SU-DHL-6 (cell line): ENCODE results near the gene SSC4D.
"Not testable (repeated sequence)": the region's sequence is repeated elsewhere in the genome, so short reads cannot be mapped to it uniquely, and the experiment has no call there.

ENCODE experiments used
- CTCF ChIP-seq: fragments of 200-600 bp; sonication (generic); IDR thresholded peaks from one replicate; pipeline ENCODE4 v1.5.1; 2017; ENCODE audit warnings: antibody characterized with exemption, mild to moderate bottlenecking, low read length, moderate library complexity; ENCODE audit not compliant: insufficient read depth, poor library complexity, severe bottlenecking
- EZH2phosphoT487 ChIP-seq: fragments of 200-600 bp; sonication (generic), shearing (Covaris generic); conservative IDR thresholded peaks from 2 replicates; pipeline ENCODE4 v1.6.1; 2018; ENCODE audit warnings: mild to moderate bottlenecking, antibody characterized with exemption, low read length, moderate library complexity, mixed read lengths

- not testable (repeated sequence) for TF ChIP-seq CTCF, EZH2phosphoT487
These were observed 16.1 kb upstream of the SSC4D start for GRCh38 chr7:76425558-76425957.
